CD4-positive, alpha-beta T cell (primary cell): ENCODE measurements around the gene SAMD3. TPM values are rescaled to one million over a fixed set of nuclear protein-coding genes. Genes with fewer than 3 reads are reported as not detected.
"Not testable (repeated sequence)": the region's sequence is repeated elsewhere in the genome, so short reads cannot be mapped to it uniquely, and the experiment has no call there.

ENCODE experiments used
- ATAC-seq: fragments of 200-7000 bp; cut with Tn5 transposase; one replicate; pipeline ENCODE4 v1.10.0; 2022; ENCODE audit warnings: mild to moderate bottlenecking; ENCODE audit not compliant: poor library complexity
- CTCF ChIA-PET: fragments of 350-600 bp; sonication (Branson Sonifier 250); formaldehyde crosslinking; loops from one replicate; lab custom pipeline; 2021; ENCODE audit warnings: antibody characterized with exemption, inconsistent platforms; lab: Charles Lee
- POLR2A ChIA-PET: fragments of 350-600 bp; sonication (Branson Sonifier 250); formaldehyde crosslinking; loops from one replicate; lab custom pipeline; 2021; ENCODE audit warnings: antibody characterized with exemption, inconsistent platforms; lab: Charles Lee
- DNase-seq, 14 experiments: peaks; one replicate each; pipeline ENCODE4 v3.0.0-alpha.2; 2013 to 2020; ENCODE audit warnings: mixed read lengths in 2 of 14
- H3K27ac ChIP-seq, 2 donors: one replicate each; pipeline versions ENCODE4 v1.5.1 to v1.7.0; 2013; ENCODE audit warnings: low read length in 2 of 2, low read depth in 1 of 2, mild to moderate bottlenecking in 1 of 2
- H3K27me3 ChIP-seq, 2 experiments: 1 replicate in 1 of 2; 2 replicates in 1 of 2; pipeline versions ENCODE4 v1.6.1 to v1.7.0; 2013; ENCODE audit warnings: low read length in 2 of 2, control low read depth in 1 of 2, mild to moderate bottlenecking in 1 of 2, moderate library complexity in 1 of 2; ENCODE audit not compliant: insufficient read depth in 2 of 2, control insufficient read depth in 1 of 2
- H3K36me3 ChIP-seq: one replicate; pipeline ENCODE4 v1.6.1; 2013; ENCODE audit warnings: low read length, control low read depth; ENCODE audit not compliant: insufficient read depth
- H3K4me1 ChIP-seq: one replicate; pipeline ENCODE4 v1.6.1; 2013; ENCODE audit warnings: low read length, control low read depth; ENCODE audit not compliant: insufficient read depth
- H3K4me3 ChIP-seq: one replicate; pipeline ENCODE4 v1.5.1; 2013; ENCODE audit warnings: mild to moderate bottlenecking, low read length, moderate library complexity
- H3K9me3 ChIP-seq, 2 experiments: 1 replicate in 1 of 2; 2 replicates in 1 of 2; pipeline versions ENCODE4 v1.6.1 to v1.7.0; 2013; ENCODE audit warnings: low read length in 2 of 2, mild to moderate bottlenecking in 2 of 2, control low read depth in 1 of 2, moderate library complexity in 1 of 2; ENCODE audit not compliant: control insufficient read depth in 1 of 2, insufficient read depth in 1 of 2
- H3K27ac Mint-ChIP-seq: one replicate; pipeline ENCODE4 v1.8.0; 2020; ENCODE audit warnings: mixed read lengths
- H3K27me3 Mint-ChIP-seq: one replicate; pipeline ENCODE4 v1.8.0; 2021; ENCODE audit warnings: mixed read lengths
- H3K36me3 Mint-ChIP-seq: one replicate; pipeline ENCODE4 v1.8.0; 2021; ENCODE audit warnings: low read depth, mixed read lengths
- H3K4me1 Mint-ChIP-seq: one replicate; pipeline ENCODE4 v1.8.0; 2021; ENCODE audit warnings: low read depth, mixed read lengths
- H3K4me3 Mint-ChIP-seq: one replicate; pipeline ENCODE4 v1.8.0; 2020; ENCODE audit warnings: mild to moderate bottlenecking, mixed read lengths
- H3K9me3 Mint-ChIP-seq: one replicate; pipeline ENCODE4 v1.8.0; 2020; ENCODE audit warnings: mixed read lengths
- intact Hi-C, 2 experiments: fragments of 100-400 bp; cut with DNase I in 1 of 2; cut with micrococcal nuclease in 1 of 2; formaldehyde crosslinking; loops; one replicate each; pipeline versions ENCODE4 v1.15.1 to v1.9.0; 2023 to 2025; cut with DNase I, micrococcal nuclease
- total RNA-seq, 174 experiments: library from RNA in 2 of 174; stranded (reverse) in 2 of 174; gene quantifications; one replicate each; pipeline ENCODE4 v1.2.3 and lab custom pipeline; 2021 to 2026
- TF ChIP-seq, protein P1 (sequence below): fragments of 200-600 bp; IDR thresholded peaks from one replicate; pipeline ENCODE4 v1.8.0; 2022; ENCODE audit warnings: antibody characterized with exemption, mild to moderate bottlenecking

Gene SAMD3
- total RNA-seq, 2 experiments from 2014 or later = 24.3 to 28.7 TPM

- CTCF ChIA-PET = no interaction called here
- H3K4me3 ChIP-seq = no peak overlapping the region
- H3K36me3 Mint-ChIP-seq = peaks cover 59% of the 10 kb centered on the region
- H3K27ac Mint-ChIP-seq = peak overlapping the region; percentile 85
- H3K36me3 ChIP-seq = peaks cover 29% of the 10 kb centered on the region
- TF ChIP-seq, protein P1, sequence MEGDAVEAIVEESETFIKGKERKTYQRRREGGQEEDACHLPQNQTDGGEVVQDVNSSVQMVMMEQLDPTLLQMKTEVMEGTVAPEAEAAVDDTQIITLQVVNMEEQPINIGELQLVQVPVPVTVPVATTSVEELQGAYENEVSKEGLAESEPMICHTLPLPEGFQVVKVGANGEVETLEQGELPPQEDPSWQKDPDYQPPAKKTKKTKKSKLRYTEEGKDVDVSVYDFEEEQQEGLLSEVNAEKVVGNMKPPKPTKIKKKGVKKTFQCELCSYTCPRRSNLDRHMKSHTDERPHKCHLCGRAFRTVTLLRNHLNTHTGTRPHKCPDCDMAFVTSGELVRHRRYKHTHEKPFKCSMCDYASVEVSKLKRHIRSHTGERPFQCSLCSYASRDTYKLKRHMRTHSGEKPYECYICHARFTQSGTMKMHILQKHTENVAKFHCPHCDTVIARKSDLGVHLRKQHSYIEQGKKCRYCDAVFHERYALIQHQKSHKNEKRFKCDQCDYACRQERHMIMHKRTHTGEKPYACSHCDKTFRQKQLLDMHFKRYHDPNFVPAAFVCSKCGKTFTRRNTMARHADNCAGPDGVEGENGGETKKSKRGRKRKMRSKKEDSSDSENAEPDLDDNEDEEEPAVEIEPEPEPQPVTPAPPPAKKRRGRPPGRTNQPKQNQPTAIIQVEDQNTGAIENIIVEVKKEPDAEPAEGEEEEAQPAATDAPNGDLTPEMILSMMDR = no peak
- ATAC-seq = no peak
- POLR2A ChIA-PET = interaction anchor here (0.8 kb wide), 1 partner anchor 33 kb away, joined by 4 read pairs; no protein-coding TSS in a partner anchor
- intact Hi-C loops = loop anchor here in 1 of 2 experiments (5.0 kb wide), 1 partner anchor 35 kb away; no protein-coding TSS in a partner anchor
- H3K27me3 Mint-ChIP-seq = no peaks in the 10 kb centered on the region
- H3K4me1 Mint-ChIP-seq = peaks cover 56% of the 10 kb centered on the region
- H3K4me1 ChIP-seq = peaks cover 23% of the 10 kb centered on the region
- no peaks in the 10 kb centered on the region for H3K27me3 ChIP-seq
- no peaks in the 10 kb centered on the region for H3K9me3 Mint-ChIP-seq
- no peaks in the 10 kb centered on the region for H3K9me3 ChIP-seq
- H3K27ac ChIP-seq = peak overlapping the region in 1 of 2 donors; percentile 3
- no peak overlapping the region for H3K4me3 Mint-ChIP-seq
- no peak for DNase-seq
These were observed 40.3 kb downstream of the SAMD3 start for GRCh38 chr6:130182466-130182865.

GRCh38 chr6:130178692-130179091, 44.1 kb downstream of the SAMD3 start:
- H3K36me3 Mint-ChIP-seq = peaks cover 85% of the 10 kb centered on the region
- peaks cover 34% of the 10 kb centered on the region for H3K4me1 Mint-ChIP-seq
- H3K36me3 ChIP-seq = peaks cover 44% of the 10 kb centered on the region

GRCh38 chr6:130176378-130176777, 46.4 kb downstream of the SAMD3 start:
- no peaks in the 10 kb centered on the region for H3K27me3 ChIP-seq

More at GRCh38 chr6:130178692-130179091, 44.1 kb downstream of the SAMD3 start:
- H3K9me3 Mint-ChIP-seq = peaks cover 2% of the 10 kb centered on the region
- CTCF ChIA-PET = no interaction called here
- no peak overlapping the region for H3K4me3 Mint-ChIP-seq
- POLR2A ChIA-PET = no interaction called here
- H3K9me3 ChIP-seq = peaks cover 0 to 5% of the 10 kb centered on the region in 2 experiments
- DNase-seq (no peak), ATAC-seq (no peak)
- H3K4me3 ChIP-seq = no peak overlapping the region
- intact Hi-C loops = no loop called here
- H3K4me1 ChIP-seq = peaks cover 14% of the 10 kb centered on the region
- H3K27me3 ChIP-seq = no peaks in the 10 kb centered on the region
- no peak overlapping the region for H3K27ac Mint-ChIP-seq
- no peak overlapping the region for H3K27ac ChIP-seq
- TF ChIP-seq, protein P1 = no peak
- no peaks in the 10 kb centered on the region for H3K27me3 Mint-ChIP-seq

GRCh38 chr6:130173377-130174004, 49.3 kb downstream of the SAMD3 start:
- H3K4me1 ChIP-seq, DNase-seq, H3K27me3 ChIP-seq, H3K27ac Mint-ChIP-seq, ATAC-seq, H3K4me3 ChIP-seq, H3K9me3 ChIP-seq, H3K27ac ChIP-seq, H3K4me3 Mint-ChIP-seq, intact Hi-C loops, CTCF ChIA-PET, H3K27me3 Mint-ChIP-seq: not testable (repeated sequence)
- Mint-ChIP-seq H3K9me3 (peaks cover 13% of the 10 kb centered on the region), H3K36me3 (peaks cover 82% of the 10 kb centered on the region), H3K4me1 (peaks cover 13% of the 10 kb centered on the region)
- H3K36me3 ChIP-seq = peaks cover 25% of the 10 kb centered on the region
- POLR2A ChIA-PET = interaction anchor here (0.8 kb wide), 1 partner anchor 34 kb away, joined by 3 read pairs; no protein-coding TSS in a partner anchor

More at GRCh38 chr6:130176378-130176777, 46.4 kb downstream of the SAMD3 start:
- ATAC-seq = no peak
- Mint-ChIP-seq H3K4me1 (peaks cover 23% of the 10 kb centered on the region), H3K9me3 (peaks cover 8% of the 10 kb centered on the region), H3K36me3 (peaks cover 84% of the 10 kb centered on the region), H3K27me3 (no peaks in the 10 kb centered on the region), H3K27ac (no peak overlapping the region), H3K4me3 (no peak overlapping the region)
- Histone ChIP-seq H3K4me3 (no peak overlapping the region), H3K9me3 (peaks cover 0 to 10% of the 10 kb centered on the region in 2 experiments), H3K36me3 (peaks cover 31% of the 10 kb centered on the region), H3K4me1 (peaks cover 5% of the 10 kb centered on the region), H3K27ac (no peak overlapping the region)
- POLR2A ChIA-PET = no interaction called here
- TF ChIP-seq, protein P1 = no peak
- intact Hi-C loops = no loop called here
- CTCF ChIA-PET = no interaction called here
- DNase-seq = no peak

DNA sequence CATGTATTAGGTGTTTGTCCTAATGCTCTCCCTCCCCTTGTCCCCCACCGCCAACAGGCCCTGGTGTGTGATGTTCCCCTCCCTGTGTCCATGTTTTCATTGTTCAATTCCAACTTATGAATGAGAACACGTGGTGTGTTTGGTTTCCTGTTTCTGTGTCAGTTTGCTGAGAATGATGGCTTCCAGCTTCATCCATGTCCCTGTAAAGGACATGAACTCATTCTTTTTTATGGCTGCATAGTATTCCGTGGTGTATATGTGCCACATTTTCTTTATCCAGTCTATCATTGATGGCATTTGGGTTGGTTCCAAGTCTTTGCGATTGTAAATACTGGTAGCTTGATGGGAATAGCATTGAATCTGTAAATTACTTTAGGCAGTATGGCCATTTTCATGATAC, 52.6 kb downstream of the SAMD3 start:
- DNase-seq, POLR2A ChIA-PET, intact Hi-C loops, H3K4me3 ChIP-seq, CTCF ChIA-PET, H3K27me3 Mint-ChIP-seq, ATAC-seq, H3K27ac ChIP-seq, H3K27ac Mint-ChIP-seq, H3K4me3 Mint-ChIP-seq, H3K4me1 ChIP-seq, H3K27me3 ChIP-seq, H3K9me3 ChIP-seq: not testable (repeated sequence)
- Mint-ChIP-seq H3K4me1 (peaks cover 16% of the 10 kb centered on the region), H3K9me3 (peaks cover 13% of the 10 kb centered on the region), H3K36me3 (peaks cover 82% of the 10 kb centered on the region)
- peaks cover 15% of the 10 kb centered on the region for H3K36me3 ChIP-seq
